Measurements from ENCODE around the gene WDR87. TPM values are rescaled to one million over a fixed set of nuclear protein-coding genes. Genes with fewer than 3 reads are reported as not detected.

Gene WDR87
- total and polyA plus RNA-seq, 2 of the 4 experiments (the other 2 are of a cell fraction), result not detected

DNA sequence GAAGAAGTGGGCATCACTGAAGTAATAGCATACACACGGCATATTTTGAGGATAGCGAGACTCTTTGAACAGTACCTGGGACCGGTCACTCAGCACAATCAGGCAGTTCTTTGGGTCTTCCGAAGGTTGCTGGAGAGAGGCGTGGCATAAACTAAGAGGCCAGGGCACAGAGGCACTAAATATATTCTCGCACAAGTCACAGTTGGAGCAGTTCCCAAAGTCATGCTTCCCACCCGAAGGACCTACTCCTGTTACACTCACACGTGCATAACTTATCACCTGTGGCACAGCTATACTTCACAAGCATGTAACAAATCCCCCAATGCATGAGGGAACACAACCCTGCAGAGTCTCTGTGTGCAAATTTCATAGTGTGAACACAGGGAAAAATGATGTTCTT, 10.2 kb downstream of the WDR87 start:
- Histone ChIP-seq H3K56ac (ENCODE audit: extremely low read depth, insufficient read depth, low read length) (no peak overlapping the region), H2AK9ac (replicated peaks; ENCODE audit: low read depth, low read length, poor library complexity) (no peak overlapping the region), H3K4me1 (ENCODE audit: control insufficient read depth, insufficient read depth, low read length) (no peaks in the 10 kb centered on the region), H3K27ac (ENCODE audit: insufficient read depth, low read length) (no peak overlapping the region), H3K9ac (ENCODE audit: low read depth, low read length) (no peak overlapping the region), H3K79me1 (ENCODE audit: low read depth in 1 of 2, low read length in 2 of 2) (no peaks in the 10 kb centered on the region), H3K18ac (ENCODE audit: low read depth, low read length) (no peak overlapping the region), H2AFZ (replicated peaks; ENCODE audit: low read length, poor library complexity) (no peak overlapping the region), H2BK5ac (ENCODE audit: low read depth, low read length, poor library complexity, severe bottlenecking) (no peak overlapping the region), H3K14ac (replicated peaks; ENCODE audit: low read depth, low read length) (no peak overlapping the region), H4K20me1 (ENCODE audit: insufficient read depth, low read length) (no peaks in the 10 kb centered on the region), H3K23ac (ENCODE audit: low read depth, low read length) (no peak overlapping the region), H2BK20ac (ENCODE audit: low read depth, low read length) (no peak overlapping the region), H2BK15ac (ENCODE audit: low read depth, low read length) (no peak overlapping the region), H3K4me3 (ENCODE audit: insufficient read depth, low read depth, low read length) (no peak overlapping the region), H4K91ac (ENCODE audit: insufficient read depth, low read depth, low read length) (no peak overlapping the region), H3K9me1 (ENCODE audit: insufficient read depth, low read length) (no peaks in the 10 kb centered on the region; the same call in 1 of the 2 replicates), H2AK5ac (ENCODE audit: low read depth, low read length) (no peak overlapping the region), H3K9me3 (ENCODE audit: control insufficient read depth, insufficient read depth, low read length) (no peaks in the 10 kb centered on the region), H3K36me3 (ENCODE audit: control insufficient read depth, insufficient read depth, low read length) (no peaks in the 10 kb centered on the region), H3K27me3 (ENCODE audit: control insufficient read depth, insufficient read depth, low read length) (peaks cover 23% of the 10 kb centered on the region), H4K5ac (ENCODE audit: low read depth, low read length) (no peak overlapping the region), H2BK120ac (ENCODE audit: low read depth, low read length) (no peak overlapping the region), H4K8ac (ENCODE audit: low read depth in 2 of 2, low read length in 2 of 2) (no peak overlapping the region), H3K4me2 (ENCODE audit: low read depth, low read length) (no peak overlapping the region), H3K4ac (ENCODE audit: low read depth, low read length) (no peak overlapping the region)
- no peak for ATAC-seq (ENCODE audit: low read depth)
- CTCF ChIA-PET, result no interaction called here
- POLR2A ChIA-PET (ENCODE audit: unreplicated experiment), result no interaction called here
- in situ Hi-C loops (cut with MboI; ENCODE audit: low sequenced_read_pairs) (loop anchor here (10.0 kb wide), 1 partner anchor 439 kb away; the partner anchor contains the start of gene CATSPERG), intact Hi-C loops (cut with micrococcal nuclease) (no loop called here), dilution Hi-C loops (cut with HindIII; ENCODE audit: low sequenced_read_pairs, unreplicated experiment) (no loop called here)
- TF ChIP-seq BHLHE40 (IDR thresholded peaks at IDR 0.05; ENCODE audit: low read depth, low read length), result no peak
- TF ChIP-seq RAD21 (IDR thresholded peaks at IDR 0.05; ENCODE audit: low read length), result no peak
- no peak for TF ChIP-seq MAZ (IDR thresholded peaks at IDR 0.05; ENCODE audit: borderline replicate concordance, low read depth, low read length)
- 84% methylated on average over 6 of the region's 8 CpGs; no CpG with 5 or more reads in 1 of the 2 experiments for WGBS, 2 experiments (ENCODE audit: extremely low coverage in 2 of 2, insufficient read length in 1 of 2)
- no TSS peak for BruUV-seq (replicated peaks)
- DNase-seq, result no peak

Measured in IMR-90 (cell line).